Transverse colon (tissue), 4 donors: ENCODE data around the gene TWSG1. TPM values are rescaled to one million over a fixed set of nuclear protein-coding genes. Genes with fewer than 3 reads are reported as not detected.

Experiments used
- DNase-seq: peaks from one replicate; pipeline ENCODE4 v3.0.0-alpha.2; 2019
- H3K27ac ChIP-seq, 4 donors: fragments of 200-600 bp; sonication (generic); 2 replicates each; pipeline ENCODE4 v1.5.1; 2016 to 2018; ENCODE audit warnings: inconsistent platforms in 4 of 4
- H3K27me3 ChIP-seq: fragments of 200-600 bp; sonication (generic); 2 replicates; pipeline ENCODE4 v1.5.1; 2017; ENCODE audit warnings: inconsistent platforms
- H3K36me3 ChIP-seq, 4 donors: fragments of 200-600 bp; sonication (generic); 2 replicates each; pipeline ENCODE4 v1.5.1; 2017 to 2019; ENCODE audit warnings: inconsistent platforms in 4 of 4
- H3K4me1 ChIP-seq, 4 donors: fragments of 200-600 bp; sonication (generic); 2 replicates each; pipeline ENCODE4 v1.5.1; 2017 to 2020; ENCODE audit warnings: inconsistent platforms in 4 of 4
- H3K4me3 ChIP-seq, 4 donors: fragments of 200-600 bp; sonication (generic); 1 replicate in 1 of 4; 2 replicates in 3 of 4; pipeline versions ENCODE4 v1.5.1 to v1.6.1; 2017 to 2019; ENCODE audit warnings: inconsistent platforms in 4 of 4
- H3K9me3 ChIP-seq, 2 donors: fragments of 200-600 bp; sonication (generic); 2 replicates each; pipeline ENCODE4 v1.5.1; 2017 to 2019; ENCODE audit warnings: inconsistent platforms in 2 of 2
- EP300 ChIP-seq: sonication (generic); formaldehyde crosslinking; IDR thresholded peaks from one replicate; pipeline ENCODE4 v1.6.1; 2017; ENCODE audit warnings: antibody characterized with exemption, low read depth
- POLR2A ChIP-seq: fragments of 450-650 bp; IDR thresholded peaks from one replicate; pipeline ENCODE4 v1.6.1; 2016; ENCODE audit warnings: antibody characterized with exemption, mild to moderate bottlenecking, moderate library complexity
- POLR2AphosphoS5 ChIP-seq, 3 donors: sonication (generic); formaldehyde crosslinking; IDR thresholded peaks; one replicate each; pipeline ENCODE4 v1.6.1; 2016; ENCODE audit warnings: antibody characterized with exemption in 3 of 3
- WGBS, 2 donors: methylation state at CpG; one replicate each; pipeline ENCODE4 v1.1.5; 2018; ENCODE audit warnings: low coverage in 1 of 2; 5-methylcytosine and 5-hydroxymethylcytosine counted together
- in situ Hi-C, 4 donors: fragments of 200-750 bp; cut with MboI; loops; one replicate each; pipeline versions ENCODE4 v1.15.0 to v1.15.1; 2017; ENCODE audit warnings: low sequenced_read_pairs in 3 of 4, low pct_ligation_motif_present in 1 of 4, low pct_unique_long_range_greater_than_20kb in 1 of 4
- intact Hi-C: fragments of 100-400 bp; cut with DNase I; formaldehyde crosslinking; loops from one replicate; pipeline ENCODE4 v1.15.1; 2023; ENCODE audit warnings: low total_unique reads
- total RNA-seq, 4 donors: library from RNA; depleted of rRNA; stranded (reverse); fragments of >200 nt; gene quantifications; one replicate each; pipeline ENCODE4 v1.1.0, GENCODE V29; 2016
- TF ChIP-seq, protein P1 (sequence below), 5 experiments: fragments of 200-600 bp in 3 of 5; fragments of 450-650 bp in 2 of 5; sonication (generic) in 3 of 5; IDR thresholded peaks; 1 replicate in 2 of 5; 2 replicates in 3 of 5; pipeline ENCODE4 v1.5.1; 2016 to 2017; ENCODE audit warnings: antibody characterized with exemption in 5 of 5, inconsistent platforms in 3 of 5, mild to moderate bottlenecking in 2 of 5, moderate library complexity in 1 of 5

Gene TWSG1
- total RNA-seq, 4 donors from 2014 or later: 5.6 to 29.5 (median 26.5) TPM

DNA sequence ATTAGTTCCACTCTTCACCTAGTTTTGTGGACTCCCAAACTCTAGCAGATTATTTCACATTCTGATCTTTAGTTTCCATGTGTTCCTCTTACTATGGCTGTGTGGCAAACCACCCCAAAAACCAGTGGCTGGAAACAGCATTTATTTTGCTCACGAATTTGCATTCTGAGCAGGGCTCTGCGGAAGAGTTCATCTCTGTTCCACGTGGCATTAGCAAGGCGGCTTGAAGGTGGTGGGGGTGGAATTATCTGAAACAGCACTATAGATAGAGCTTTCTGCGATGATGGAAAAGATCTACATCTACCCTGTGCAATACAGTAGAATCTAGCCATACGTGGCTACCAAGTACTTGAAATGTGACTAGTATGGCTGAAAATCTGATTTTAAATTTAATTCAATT is 5.9 kb downstream of the TWSG1 start:
- H3K9me3 ChIP-seq: no peaks in the 10 kb centered on the region
- H3K36me3 ChIP-seq: peaks cover 0 to 21% (median 0%) of the 10 kb centered on the region in 4 donors
- no peak for TF ChIP-seq POLR2A
- no peak for TF ChIP-seq EP300
- in situ Hi-C loops: loop anchor here (25.0 kb wide), 3 partner anchors 172 to 278 kb away; no protein-coding TSS in a partner anchor
- no peak for DNase-seq
- no peak overlapping the region for H3K4me3 ChIP-seq
- intact Hi-C loops: no loop called here
- no peaks in the 10 kb centered on the region for H3K27me3 ChIP-seq
- H3K27ac ChIP-seq: no peak overlapping the region
- peaks cover 0 to 9% (median 6%) of the 10 kb centered on the region in 4 donors for H3K4me1 ChIP-seq
- WGBS, 2 donors: 80 to 85% methylated on average over 1 to 6 of the region's 6 CpGs

DNA sequence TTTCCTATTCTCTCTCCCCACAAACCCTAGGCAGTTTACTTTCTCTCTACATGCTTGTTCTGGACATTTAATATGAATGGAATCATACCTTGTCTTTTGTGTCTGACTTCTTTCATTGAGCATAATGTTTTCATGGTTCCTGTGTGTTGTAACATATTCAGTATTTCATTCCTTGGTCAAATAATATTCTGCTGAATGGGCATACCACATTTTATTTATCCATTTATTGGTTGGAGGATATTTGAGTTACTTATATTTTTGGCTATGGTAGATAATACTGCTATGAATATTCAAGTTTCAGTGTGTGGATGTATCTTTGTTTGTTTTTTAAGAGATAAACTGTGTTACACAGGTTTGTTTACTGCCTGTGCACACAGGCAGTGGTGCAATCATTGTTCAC is 9.0 kb downstream of the TWSG1 start:
- no peak for DNase-seq
- in situ Hi-C loops: loop anchor here (25.0 kb wide), 3 partner anchors 169 to 281 kb away; no protein-coding TSS in a partner anchor
- Histone ChIP-seq H3K9me3 (no peaks in the 10 kb centered on the region), H3K27me3 (no peaks in the 10 kb centered on the region), H3K27ac (no peak overlapping the region), H3K4me3 (no peak overlapping the region), H3K36me3 (peaks cover 0 to 21% (median 0%) of the 10 kb centered on the region in 4 donors), H3K4me1 (peaks cover 5 to 8% (median 6%) of the 10 kb centered on the region in 4 donors)
- TF ChIP-seq POLR2A (no peak), EP300 (no peak), POLR2AphosphoS5 (IDR thresholded peaks at IDR 0.05) (no peak)
- TF ChIP-seq, protein P1, sequence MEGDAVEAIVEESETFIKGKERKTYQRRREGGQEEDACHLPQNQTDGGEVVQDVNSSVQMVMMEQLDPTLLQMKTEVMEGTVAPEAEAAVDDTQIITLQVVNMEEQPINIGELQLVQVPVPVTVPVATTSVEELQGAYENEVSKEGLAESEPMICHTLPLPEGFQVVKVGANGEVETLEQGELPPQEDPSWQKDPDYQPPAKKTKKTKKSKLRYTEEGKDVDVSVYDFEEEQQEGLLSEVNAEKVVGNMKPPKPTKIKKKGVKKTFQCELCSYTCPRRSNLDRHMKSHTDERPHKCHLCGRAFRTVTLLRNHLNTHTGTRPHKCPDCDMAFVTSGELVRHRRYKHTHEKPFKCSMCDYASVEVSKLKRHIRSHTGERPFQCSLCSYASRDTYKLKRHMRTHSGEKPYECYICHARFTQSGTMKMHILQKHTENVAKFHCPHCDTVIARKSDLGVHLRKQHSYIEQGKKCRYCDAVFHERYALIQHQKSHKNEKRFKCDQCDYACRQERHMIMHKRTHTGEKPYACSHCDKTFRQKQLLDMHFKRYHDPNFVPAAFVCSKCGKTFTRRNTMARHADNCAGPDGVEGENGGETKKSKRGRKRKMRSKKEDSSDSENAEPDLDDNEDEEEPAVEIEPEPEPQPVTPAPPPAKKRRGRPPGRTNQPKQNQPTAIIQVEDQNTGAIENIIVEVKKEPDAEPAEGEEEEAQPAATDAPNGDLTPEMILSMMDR (IDR thresholded peaks at IDR 0.05): no peak
- intact Hi-C loops: no loop called here

DNA sequence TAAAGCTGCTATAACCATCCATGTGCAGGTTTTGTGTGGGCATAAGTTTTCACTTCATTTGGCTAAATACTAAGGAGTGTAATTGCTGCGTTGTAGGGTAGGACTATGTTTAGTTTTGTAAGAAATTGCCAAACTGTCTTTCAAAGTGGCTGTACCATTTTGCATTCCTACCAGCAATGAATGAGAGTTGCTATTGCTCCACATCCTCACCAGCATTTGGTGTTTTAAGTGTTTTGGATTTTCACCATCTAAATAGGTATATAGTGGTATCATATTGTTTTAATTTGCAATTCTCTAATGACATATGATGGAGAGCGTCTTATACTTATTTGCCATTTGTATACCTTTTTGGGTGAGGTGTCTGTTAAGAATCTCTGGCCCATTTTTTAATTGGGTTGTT is 12.2 kb downstream of the TWSG1 start:
- no peak overlapping the region for H3K27ac ChIP-seq
- 99 to 100% methylated on average over 1 to 2 of the region's 2 CpGs for WGBS, 2 donors
- in situ Hi-C loops: loop anchor here (25.0 kb wide), 3 partner anchors 166 to 284 kb away; no protein-coding TSS in a partner anchor
- H3K9me3 ChIP-seq: no peaks in the 10 kb centered on the region
- TF ChIP-seq EP300 (no peak), POLR2A (no peak), POLR2AphosphoS5 (IDR thresholded peaks at IDR 0.05) (no peak)
- TF ChIP-seq, protein P1 (IDR thresholded peaks at IDR 0.05): no peak
- no peak overlapping the region for H3K4me3 ChIP-seq
- H3K4me1 ChIP-seq: peaks cover 6 to 15% (median 11%) of the 10 kb centered on the region in 4 donors
- no peak for DNase-seq
- peaks cover 0 to 16% (median 0%) of the 10 kb centered on the region in 4 donors for H3K36me3 ChIP-seq
- no peaks in the 10 kb centered on the region for H3K27me3 ChIP-seq
- intact Hi-C loops: no loop called here

DNA sequence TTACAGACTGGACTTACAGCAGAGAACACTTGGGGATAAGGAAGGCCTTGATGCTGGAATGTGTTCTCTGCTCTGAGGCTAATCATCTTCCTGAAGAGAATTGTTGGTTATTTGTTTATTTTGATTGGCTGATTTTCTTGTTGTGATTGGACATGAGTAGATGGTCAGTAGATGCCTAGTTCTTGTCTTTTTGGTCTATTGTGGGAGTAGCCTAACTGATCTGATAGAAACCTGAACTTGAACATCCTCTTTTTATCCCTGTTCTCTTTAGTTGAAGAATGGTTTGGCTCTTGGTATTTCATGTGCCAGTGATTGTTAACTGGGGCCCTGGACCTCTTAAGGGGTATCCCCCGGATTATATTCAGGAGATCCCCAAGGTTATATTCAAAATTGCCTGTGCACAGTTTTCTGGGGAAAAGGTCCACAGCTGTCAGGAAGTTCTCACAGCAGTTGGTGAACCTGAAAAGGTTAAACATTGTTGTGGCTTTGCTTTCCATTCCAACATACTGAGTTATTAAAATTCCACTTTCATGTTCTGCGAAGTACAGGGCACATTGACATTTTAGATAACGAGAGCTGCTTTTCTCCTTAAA is 13.6 kb downstream of the TWSG1 start:
- Histone ChIP-seq H3K27me3 (no peaks in the 10 kb centered on the region), H3K36me3 (peaks cover 0 to 16% (median 0%) of the 10 kb centered on the region in 4 donors), H3K4me3 (no peak overlapping the region), H3K27ac (no peak overlapping the region), H3K9me3 (no peaks in the 10 kb centered on the region), H3K4me1 (peaks cover 6 to 15% (median 11%) of the 10 kb centered on the region in 4 donors)
- 33 to 41% methylated on average over 2 to 3 of the region's 3 CpGs for WGBS, 2 donors
- TF ChIP-seq POLR2A (no peak), EP300 (no peak), POLR2AphosphoS5 (IDR thresholded peaks at IDR 0.05) (no peak)
- TF ChIP-seq, protein P1 (IDR thresholded peaks at IDR 0.05): no peak
- in situ Hi-C loops (loop anchor here (25.0 kb wide), 3 partner anchors 164 to 286 kb away; no protein-coding TSS in a partner anchor), intact Hi-C loops (no loop called here)
- DNase-seq: no peak
